ENCODE data around the gene ENO4. TPM values are rescaled to one million over a fixed set of nuclear protein-coding genes. Genes with fewer than 3 reads are reported as not detected.

ENO4 gene
- total and polyA plus RNA-seq, 10 of the 15 experiments (the other 5 are each of a cell fraction or from before 2014, with no cell fraction given): 0.12 to 0.37 (median 0.18) TPM; not detected in 7

DNA sequence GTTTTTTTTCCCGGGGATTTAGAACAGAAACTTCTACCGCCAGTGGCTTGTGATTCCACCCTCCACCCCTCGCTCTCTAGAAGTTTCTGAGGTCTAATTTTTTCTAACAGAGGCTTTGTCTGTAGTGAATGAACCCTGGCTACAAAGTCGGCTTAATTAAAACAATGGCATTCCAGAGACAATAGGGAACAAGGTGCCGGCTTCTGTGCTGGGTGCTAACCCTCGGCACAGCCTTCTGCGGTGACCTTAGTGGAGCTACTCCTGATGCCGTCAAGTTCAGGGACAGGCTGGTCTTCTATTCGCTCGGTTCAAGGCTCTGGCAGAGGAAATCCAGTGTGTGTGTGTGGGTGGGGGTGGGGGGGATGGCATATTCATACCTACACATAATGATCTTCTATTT is 32.1 kb upstream of the ENO4 start:
- WGBS (ENCODE audit: insufficient coverage, insufficient replicate concordance, low lambda C conversion rate, missing lambda C conversion rate): 55% methylated on average over 10 of the region's 10 CpGs
- no peak overlapping the region for H2AFZ ChIP-seq (ENCODE audit: control insufficient read depth, low read depth, low read length)
- no peaks in the 10 kb centered on the region for H3K27me3 ChIP-seq (replicated peaks in 1 of 2; ENCODE audit: control insufficient read depth in 2 of 2, insufficient read depth in 2 of 2, low read length in 1 of 2)
- H3K4me3 ChIP-seq: no peak overlapping the region
- no peak for FAIRE-seq
- POLR2A ChIA-PET: no interaction called here
- no peaks in the 10 kb centered on the region for H4K20me1 ChIP-seq (ENCODE audit: control insufficient read depth, insufficient read depth)
- DNase-seq (ENCODE audit: low read depth, low spot score): no peak
- no peaks in the 10 kb centered on the region; the same call in 2 of the 3 replicates for H3K9me3 ChIP-seq (replicated peaks; ENCODE audit: control insufficient read depth, insufficient read depth, low read length)
- CTCF ChIA-PET: interaction anchor here (1.1 kb wide), 1 partner anchor 21 kb away, joined by 5 read pairs; no protein-coding TSS in a partner anchor
- H3K9ac ChIP-seq (ENCODE audit: control insufficient read depth, insufficient read depth, low read length): no peak overlapping the region
- in situ Hi-C loops (cut with MboI): no loop called here
- intact Hi-C loops (cut with micrococcal nuclease; ENCODE audit: unreplicated experiment): no loop called here
- no peaks in the 10 kb centered on the region for H3K4me1 ChIP-seq (ENCODE audit: control insufficient read depth, insufficient read depth, low read length)
- RAD21 ChIA-PET (ENCODE audit: unreplicated experiment): no interaction called here
- H3K4me2 ChIP-seq (ENCODE audit: control insufficient read depth, insufficient read depth): no peak overlapping the region
- BruUV-seq (replicated peaks): no TSS peak
- H3K79me2 ChIP-seq (ENCODE audit: control insufficient read depth, insufficient read depth, low read length): no peaks in the 10 kb centered on the region
- no peaks in the 10 kb centered on the region for H3K36me3 ChIP-seq (ENCODE audit: control insufficient read depth in 2 of 2, insufficient read depth in 2 of 2, low read length in 1 of 2)
- no peak for ATAC-seq
- TF ChIP-seq NFYA (IDR thresholded peaks at IDR 0.05; ENCODE audit: borderline replicate concordance, low read depth, low read length) (no peak), CREB1 (IDR thresholded peaks at IDR 0.05; ENCODE audit: low read depth) (no peak), CHD1 (IDR thresholded peaks at IDR 0.05; ENCODE audit: low read depth, low read length) (no peak), POLR2AphosphoS2 (IDR thresholded peaks at IDR 0.05; ENCODE audit: low read depth, low read length) (no peak)
- TF ChIP-seq, protein P1, sequence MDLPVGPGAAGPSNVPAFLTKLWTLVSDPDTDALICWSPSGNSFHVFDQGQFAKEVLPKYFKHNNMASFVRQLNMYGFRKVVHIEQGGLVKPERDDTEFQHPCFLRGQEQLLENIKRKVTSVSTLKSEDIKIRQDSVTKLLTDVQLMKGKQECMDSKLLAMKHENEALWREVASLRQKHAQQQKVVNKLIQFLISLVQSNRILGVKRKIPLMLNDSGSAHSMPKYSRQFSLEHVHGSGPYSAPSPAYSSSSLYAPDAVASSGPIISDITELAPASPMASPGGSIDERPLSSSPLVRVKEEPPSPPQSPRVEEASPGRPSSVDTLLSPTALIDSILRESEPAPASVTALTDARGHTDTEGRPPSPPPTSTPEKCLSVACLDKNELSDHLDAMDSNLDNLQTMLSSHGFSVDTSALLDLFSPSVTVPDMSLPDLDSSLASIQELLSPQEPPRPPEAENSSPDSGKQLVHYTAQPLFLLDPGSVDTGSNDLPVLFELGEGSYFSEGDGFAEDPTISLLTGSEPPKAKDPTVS (IDR thresholded peaks at IDR 0.05; ENCODE audit: low read depth, low read length): no peak
- no peak overlapping the region for H3K27ac ChIP-seq (ENCODE audit: control insufficient read depth, insufficient read depth)
- SMC1A ChIA-PET (ENCODE audit: uncharacterized antibody, unreplicated experiment): interaction anchor here (1.5 kb wide), 1 partner anchor 16 kb away, joined by 4 read pairs; no protein-coding TSS in a partner anchor

DNA sequence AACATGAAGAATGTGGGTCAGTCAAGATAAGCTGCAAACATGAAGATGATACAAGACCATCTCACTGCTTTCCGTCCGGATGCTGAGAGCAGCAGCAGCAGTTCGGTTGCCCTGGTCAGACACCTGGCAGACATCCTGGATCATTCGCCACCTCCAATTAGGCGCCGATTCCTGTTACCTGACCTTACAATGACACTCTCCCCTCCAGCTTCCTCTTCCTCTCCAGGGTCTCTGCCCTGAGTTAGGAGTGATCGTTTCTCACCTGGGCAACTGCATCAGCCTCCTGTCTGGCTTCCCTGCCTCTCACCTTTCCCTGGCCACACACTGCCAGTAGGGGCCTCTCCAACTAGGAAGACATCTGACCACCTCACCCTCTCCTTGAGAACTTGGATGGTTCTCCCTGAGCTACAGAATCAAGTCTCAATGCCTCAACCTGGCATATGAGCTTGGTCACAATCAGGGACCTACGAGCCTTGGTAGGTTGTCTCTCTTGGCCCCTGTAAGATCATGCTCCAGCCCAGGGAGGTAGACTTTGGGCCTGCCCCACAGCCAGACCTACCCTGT is 31.4 kb upstream of the ENO4 start:
- POLR2A ChIA-PET: no interaction called here
- no TSS peak for BruUV-seq (replicated peaks)
- Histone ChIP-seq H3K4me2 (ENCODE audit: control insufficient read depth, insufficient read depth) (no peak overlapping the region), H3K9ac (ENCODE audit: control insufficient read depth, insufficient read depth, low read length) (no peak overlapping the region), H3K27ac (ENCODE audit: control insufficient read depth, insufficient read depth) (no peak overlapping the region), H3K9me3 (replicated peaks; ENCODE audit: control insufficient read depth, insufficient read depth, low read length) (no peaks in the 10 kb centered on the region; the same call in 2 of the 3 replicates), H4K20me1 (ENCODE audit: control insufficient read depth, insufficient read depth) (no peaks in the 10 kb centered on the region), H2AFZ (ENCODE audit: control insufficient read depth, low read depth, low read length) (no peak overlapping the region), H3K4me1 (ENCODE audit: control insufficient read depth, insufficient read depth, low read length) (no peaks in the 10 kb centered on the region), H3K79me2 (ENCODE audit: control insufficient read depth, insufficient read depth, low read length) (no peaks in the 10 kb centered on the region), H3K4me3 (no peak overlapping the region), H3K27me3 (replicated peaks in 1 of 2; ENCODE audit: control insufficient read depth in 2 of 2, insufficient read depth in 2 of 2, low read length in 1 of 2) (no peaks in the 10 kb centered on the region), H3K36me3 (ENCODE audit: control insufficient read depth in 2 of 2, insufficient read depth in 2 of 2, low read length in 1 of 2) (no peaks in the 10 kb centered on the region)
- intact Hi-C loops (cut with micrococcal nuclease; ENCODE audit: unreplicated experiment): no loop called here
- ATAC-seq: no peak
- WGBS (ENCODE audit: insufficient coverage, insufficient replicate concordance, low lambda C conversion rate, missing lambda C conversion rate): 66% methylated on average over 8 of the region's 8 CpGs
- TF ChIP-seq TCF12 (IDR thresholded peaks at IDR 0.05; ENCODE audit: low read depth, low read length): no peak
- TF ChIP-seq NRF1 (conservative IDR thresholded peaks at IDR 0.05; ENCODE audit: low read depth, low read length): no peak
- no peak for TF ChIP-seq EGR1 (IDR thresholded peaks at IDR 0.05; ENCODE audit: borderline replicate concordance in 1 of 2, low read depth in 2 of 2, low read length in 2 of 2)
- TF ChIP-seq, protein P2, sequence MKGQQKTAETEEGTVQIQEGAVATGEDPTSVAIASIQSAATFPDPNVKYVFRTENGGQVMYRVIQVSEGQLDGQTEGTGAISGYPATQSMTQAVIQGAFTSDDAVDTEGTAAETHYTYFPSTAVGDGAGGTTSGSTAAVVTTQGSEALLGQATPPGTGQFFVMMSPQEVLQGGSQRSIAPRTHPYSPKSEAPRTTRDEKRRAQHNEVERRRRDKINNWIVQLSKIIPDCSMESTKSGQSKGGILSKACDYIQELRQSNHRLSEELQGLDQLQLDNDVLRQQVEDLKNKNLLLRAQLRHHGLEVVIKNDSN (IDR thresholded peaks at IDR 0.05; ENCODE audit: borderline replicate concordance, extremely low read length, insufficient read depth, low read depth, low read length): no peak
- TF ChIP-seq TCF3 (IDR thresholded peaks at IDR 0.05; ENCODE audit: borderline replicate concordance, insufficient read depth, low read depth, low read length): no peak
- TF ChIP-seq SIN3A (IDR thresholded peaks at IDR 0.05; ENCODE audit: low read depth, low read length): no peak
- TF ChIP-seq SUPT20H (IDR thresholded peaks at IDR 0.05; ENCODE audit: borderline replicate concordance, control insufficient read depth, low read depth, low read length): no peak
- in situ Hi-C loops (cut with MboI): no loop called here
- FAIRE-seq: no peak
- CTCF ChIA-PET: interaction anchor here (0.9 kb wide), 1 partner anchor 357 kb away, joined by 3 read pairs; no protein-coding TSS in a partner anchor
- no peak for DNase-seq (ENCODE audit: low read depth, low spot score)
- RAD21 ChIA-PET (ENCODE audit: unreplicated experiment): no interaction called here
- SMC1A ChIA-PET (ENCODE audit: uncharacterized antibody, unreplicated experiment): interaction anchor here (1.5 kb wide), 1 partner anchor 17 kb away, joined by 4 read pairs; no protein-coding TSS in a partner anchor
